Gastrocnemius medialis (tissue), 4 donors: ENCODE measurements around the gene ANKRD23.

ENCODE experiments used
- POLR2A ChIP-seq, 2 donors: fragments of 450-650 bp; IDR thresholded peaks; one replicate each; pipeline ENCODE4 v1.6.1; 2017; ENCODE audit warnings: antibody characterized with exemption in 2 of 2, mild to moderate bottlenecking in 2 of 2, moderate library complexity in 2 of 2
- TF ChIP-seq, protein P1 (sequence below), 5 experiments: fragments of 450-650 bp in 3 of 5; fragments of 200-600 bp in 2 of 5; sonication (generic) in 2 of 5; IDR thresholded peaks in 4 of 5; conservative IDR thresholded peaks in 1 of 5; 1 replicate in 4 of 5; 2 replicates in 1 of 5; pipeline ENCODE4 v1.5.1; 2016 to 2019; ENCODE audit warnings: antibody characterized with exemption in 5 of 5, mild to moderate bottlenecking in 3 of 5, moderate library complexity in 3 of 5

DNA sequence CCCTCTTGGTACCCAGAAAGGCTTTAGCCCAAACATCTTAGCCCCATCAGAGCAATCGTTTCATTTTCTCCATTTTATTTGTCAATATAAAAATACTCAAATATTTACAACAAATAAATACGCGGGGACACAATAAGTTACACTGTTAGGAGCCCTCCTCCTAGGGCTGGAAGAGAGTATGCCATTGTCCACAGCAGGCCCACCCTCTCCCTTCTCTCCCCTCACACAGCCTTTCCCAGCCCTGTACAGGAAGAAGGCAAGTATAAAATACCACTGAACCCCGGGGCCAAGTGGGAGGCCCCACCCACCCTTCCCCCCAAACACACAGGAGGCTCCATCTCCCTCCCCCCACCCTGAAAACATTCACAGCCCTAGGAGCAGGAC is 15.9 kb upstream of the ANKRD23 start:
- no peak for TF ChIP-seq POLR2A (IDR thresholded peaks at IDR 0.05)
- TF ChIP-seq, protein P1, sequence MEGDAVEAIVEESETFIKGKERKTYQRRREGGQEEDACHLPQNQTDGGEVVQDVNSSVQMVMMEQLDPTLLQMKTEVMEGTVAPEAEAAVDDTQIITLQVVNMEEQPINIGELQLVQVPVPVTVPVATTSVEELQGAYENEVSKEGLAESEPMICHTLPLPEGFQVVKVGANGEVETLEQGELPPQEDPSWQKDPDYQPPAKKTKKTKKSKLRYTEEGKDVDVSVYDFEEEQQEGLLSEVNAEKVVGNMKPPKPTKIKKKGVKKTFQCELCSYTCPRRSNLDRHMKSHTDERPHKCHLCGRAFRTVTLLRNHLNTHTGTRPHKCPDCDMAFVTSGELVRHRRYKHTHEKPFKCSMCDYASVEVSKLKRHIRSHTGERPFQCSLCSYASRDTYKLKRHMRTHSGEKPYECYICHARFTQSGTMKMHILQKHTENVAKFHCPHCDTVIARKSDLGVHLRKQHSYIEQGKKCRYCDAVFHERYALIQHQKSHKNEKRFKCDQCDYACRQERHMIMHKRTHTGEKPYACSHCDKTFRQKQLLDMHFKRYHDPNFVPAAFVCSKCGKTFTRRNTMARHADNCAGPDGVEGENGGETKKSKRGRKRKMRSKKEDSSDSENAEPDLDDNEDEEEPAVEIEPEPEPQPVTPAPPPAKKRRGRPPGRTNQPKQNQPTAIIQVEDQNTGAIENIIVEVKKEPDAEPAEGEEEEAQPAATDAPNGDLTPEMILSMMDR (IDR thresholded peaks at IDR 0.05 in 4 of 5, conservative IDR thresholded peaks at IDR 0.05 in 1 of 5): no peak
